BLaER1 (cell line): ENCODE results near the gene RBM47.
"Not testable (repeated sequence)": the region's sequence is repeated elsewhere in the genome, so short reads cannot be mapped to it uniquely, and the experiment has no call there.

Experiments
- H3K27ac ChIP-seq: shearing (Covaris generic); formaldehyde crosslinking; 2 replicates; pipeline ENCODE4 v1.8.1; 2022
- H3K27me3 ChIP-seq: shearing (Covaris generic); formaldehyde crosslinking; 2 replicates; pipeline ENCODE4 v1.8.1; 2022
- H3K36me3 ChIP-seq: shearing (Covaris generic); formaldehyde crosslinking; 2 replicates; pipeline ENCODE4 v1.8.1; 2022
- H3K4me1 ChIP-seq: shearing (Covaris generic); formaldehyde crosslinking; 2 replicates; pipeline ENCODE4 v1.8.1; 2022
- H3K4me2 ChIP-seq: shearing (Covaris generic); formaldehyde crosslinking; 2 replicates; pipeline ENCODE4 v1.8.1; 2022
- H3K4me3 ChIP-seq: shearing (Covaris generic); formaldehyde crosslinking; 2 replicates; pipeline ENCODE4 v1.8.1; 2022
- H3K9ac ChIP-seq: shearing (Covaris generic); formaldehyde crosslinking; 2 replicates; pipeline ENCODE4 v1.8.1; 2022
- H3K9me3 ChIP-seq: shearing (Covaris generic); formaldehyde crosslinking; 2 replicates; pipeline ENCODE4 v1.8.1; 2022
- H4K20me1 ChIP-seq: shearing (Covaris generic); formaldehyde crosslinking; 2 replicates; pipeline ENCODE4 v1.8.1; 2022
- Cebpa-rat ChIP-seq: shearing (Covaris generic); IDR thresholded peaks from 2 replicates; pipeline ENCODE4 v1.8.1; 2022

Gene RBM47

GRCh38 chr4:40570348-40571077 lies 59.2 kb downstream of the RBM47 start:
- H3K27ac ChIP-seq = no peak overlapping the region
- H3K4me1 ChIP-seq = peaks cover 28% of the 10 kb centered on the region
- no peak overlapping the region for H3K4me2 ChIP-seq
- no peaks in the 10 kb centered on the region for H3K27me3 ChIP-seq
- H4K20me1 ChIP-seq = no peaks in the 10 kb centered on the region
- H3K4me3 ChIP-seq = no peak overlapping the region
- no peak for TF ChIP-seq Cebpa-rat
- H3K9me3 ChIP-seq = no peaks in the 10 kb centered on the region
- H3K36me3 ChIP-seq = no peaks in the 10 kb centered on the region
- no peak overlapping the region for H3K9ac ChIP-seq

GRCh38 chr4:40564815-40565483 lies 64.7 kb downstream of the RBM47 start:
- H3K27me3 ChIP-seq = no peaks in the 10 kb centered on the region
- no peak overlapping the region for H3K4me3 ChIP-seq
- no peak for TF ChIP-seq Cebpa-rat
- no peaks in the 10 kb centered on the region for H3K36me3 ChIP-seq
- H3K4me2 ChIP-seq = no peak overlapping the region
- no peaks in the 10 kb centered on the region for H4K20me1 ChIP-seq
- H3K4me1 ChIP-seq = peaks cover 3% of the 10 kb centered on the region
- H3K27ac ChIP-seq = no peak overlapping the region
- H3K9ac ChIP-seq = no peak overlapping the region
- H3K9me3 ChIP-seq = no peaks in the 10 kb centered on the region

GRCh38 chr4:40564004-40564403 lies 65.7 kb downstream of the RBM47 start:
- H3K27ac ChIP-seq = no peak overlapping the region

DNA sequence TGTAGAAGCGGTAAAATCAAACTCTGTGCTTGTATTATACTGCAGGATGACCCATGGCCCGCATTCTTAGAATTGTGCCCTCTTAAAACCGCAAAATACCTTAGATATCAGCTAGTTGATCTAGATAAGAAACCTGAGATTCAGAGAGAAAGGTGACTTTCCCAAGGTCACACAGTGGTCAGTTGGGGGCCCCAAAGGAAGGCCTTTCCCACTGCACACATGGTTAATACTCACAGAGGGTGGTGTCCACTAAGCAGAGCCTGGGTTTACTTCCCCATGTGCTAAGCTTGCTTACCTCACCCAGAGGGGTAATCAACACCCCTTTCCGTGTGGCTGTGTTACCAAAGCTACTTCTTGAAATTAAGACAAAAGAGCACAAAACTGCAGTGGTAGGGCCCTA lies 66.3 kb downstream of the RBM47 start:
- H3K9me3 ChIP-seq = no peaks in the 10 kb centered on the region
- no peak overlapping the region for H3K9ac ChIP-seq
- H3K36me3 ChIP-seq = no peaks in the 10 kb centered on the region
- no peak overlapping the region for H3K27ac ChIP-seq
- H3K27me3 ChIP-seq = no peaks in the 10 kb centered on the region
- peaks cover 9% of the 10 kb centered on the region for H3K4me1 ChIP-seq
- no peak overlapping the region for H3K4me2 ChIP-seq
- TF ChIP-seq Cebpa-rat = no peak
- no peaks in the 10 kb centered on the region for H4K20me1 ChIP-seq
- H3K4me3 ChIP-seq = no peak overlapping the region

More at GRCh38 chr4:40564004-40564403, 65.7 kb downstream of the RBM47 start:
- no peaks in the 10 kb centered on the region for H3K27me3 ChIP-seq
- no peak for TF ChIP-seq Cebpa-rat
- H3K9me3 ChIP-seq = no peaks in the 10 kb centered on the region
- peaks cover 9% of the 10 kb centered on the region for H3K4me1 ChIP-seq
- no peaks in the 10 kb centered on the region for H3K36me3 ChIP-seq
- no peaks in the 10 kb centered on the region for H4K20me1 ChIP-seq
- H3K9ac ChIP-seq = no peak overlapping the region
- H3K4me2 ChIP-seq = no peak overlapping the region
- no peak overlapping the region for H3K4me3 ChIP-seq

DNA sequence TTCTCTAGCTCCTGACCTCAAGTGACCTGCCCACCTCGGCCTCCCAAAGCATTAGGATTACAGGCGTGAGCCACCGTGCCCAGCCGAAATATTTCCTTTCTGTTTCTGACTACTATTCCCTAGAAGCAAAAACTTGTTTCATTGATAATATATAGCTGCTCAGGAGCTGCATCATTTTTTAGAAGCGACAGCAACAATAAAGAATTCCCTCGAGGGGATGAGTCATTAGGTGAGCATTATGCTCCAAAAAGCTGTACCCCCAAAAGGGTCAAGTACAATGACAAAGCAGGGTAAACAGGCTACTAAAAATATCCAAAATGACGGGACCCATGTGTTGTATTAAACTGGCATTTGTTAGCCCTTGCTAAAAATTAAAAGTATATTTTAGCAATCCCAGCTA lies 67.0 kb downstream of the RBM47 start:
- Histone ChIP-seq H3K27me3 (no peaks in the 10 kb centered on the region), H3K27ac (no peak overlapping the region), H3K4me1 (peaks cover 9% of the 10 kb centered on the region), H3K36me3 (no peaks in the 10 kb centered on the region), H4K20me1 (no peaks in the 10 kb centered on the region), H3K4me2 (no peak overlapping the region), H3K9ac (no peak overlapping the region), H3K9me3 (no peaks in the 10 kb centered on the region), H3K4me3 (no peak overlapping the region)
- TF ChIP-seq Cebpa-rat = no peak

GRCh38 chr4:40562208-40562607 lies 67.5 kb downstream of the RBM47 start:
- Histone ChIP-seq H3K9me3 (no peaks in the 10 kb centered on the region), H3K9ac (no peak overlapping the region), H3K27me3 (no peaks in the 10 kb centered on the region), H3K27ac (no peak overlapping the region), H3K36me3 (no peaks in the 10 kb centered on the region), H4K20me1 (no peaks in the 10 kb centered on the region), H3K4me3 (no peak overlapping the region), H3K4me2 (no peak overlapping the region), H3K4me1 (peaks cover 9% of the 10 kb centered on the region)
- TF ChIP-seq Cebpa-rat = no peak

DNA sequence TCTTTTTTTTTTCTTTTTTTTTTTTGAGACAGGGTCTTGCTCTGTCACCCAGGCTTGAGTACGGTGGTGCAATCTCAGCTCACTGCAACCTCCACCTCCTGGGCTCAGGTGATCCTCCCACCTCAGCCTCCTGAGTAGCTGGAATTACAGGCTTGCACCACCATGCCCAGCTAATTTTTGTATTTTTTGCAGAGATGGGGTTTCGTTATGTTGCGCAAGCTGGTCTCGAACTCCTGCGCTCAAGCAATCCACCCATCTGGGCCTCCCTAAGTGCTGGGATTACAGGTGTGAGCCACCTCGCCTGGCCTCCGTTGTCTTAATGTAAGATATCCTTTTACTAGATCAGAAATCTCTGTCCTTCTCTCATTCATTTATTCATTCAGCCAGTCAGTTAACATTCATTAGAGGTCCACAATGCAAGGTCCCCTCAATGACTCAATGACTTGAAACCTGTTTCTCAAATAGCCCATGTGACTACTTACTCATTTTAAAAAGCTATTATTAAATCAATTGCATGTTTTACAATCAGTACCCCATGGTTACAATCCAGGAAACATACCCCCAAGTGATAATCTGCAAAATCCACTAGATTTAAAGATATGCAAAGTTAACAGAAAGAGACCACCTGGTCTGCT lies 68.0 kb downstream of the RBM47 start:
- not testable (repeated sequence) for H3K36me3 ChIP-seq, H3K9ac ChIP-seq, H3K9me3 ChIP-seq, H4K20me1 ChIP-seq, H3K27me3 ChIP-seq, H3K4me2 ChIP-seq, H3K27ac ChIP-seq, H3K4me3 ChIP-seq, H3K4me1 ChIP-seq

- Histone ChIP-seq H4K20me1 (no peaks in the 10 kb centered on the region), H3K4me3 (no peak overlapping the region), H3K9me3 (no peaks in the 10 kb centered on the region), H3K36me3 (no peaks in the 10 kb centered on the region), H3K9ac (no peak overlapping the region), H3K27me3 (no peaks in the 10 kb centered on the region), H3K4me2 (no peak overlapping the region), H3K27ac (no peak overlapping the region), H3K4me1 (peaks cover 9% of the 10 kb centered on the region)
- no peak for TF ChIP-seq Cebpa-rat
Measured at GRCh38 chr4:40559585-40560465, 69.8 kb downstream of the RBM47 start.

- H3K9me3 ChIP-seq = no peaks in the 10 kb centered on the region
- no peaks in the 10 kb centered on the region for H3K27me3 ChIP-seq
- H3K4me1 ChIP-seq = peaks cover 22% of the 10 kb centered on the region
- H3K36me3 ChIP-seq = no peaks in the 10 kb centered on the region
- no peak overlapping the region for H3K27ac ChIP-seq
- no peak overlapping the region for H3K4me3 ChIP-seq
- TF ChIP-seq Cebpa-rat = no peak
- H3K9ac ChIP-seq = no peak overlapping the region
- no peak overlapping the region for H3K4me2 ChIP-seq
- no peaks in the 10 kb centered on the region for H4K20me1 ChIP-seq
Measured at GRCh38 chr4:40557736-40558135, 71.9 kb downstream of the RBM47 start.
